ENCODE results near the gene HSPG2.
"Not testable (repeated sequence)": the region's sequence is repeated elsewhere in the genome, so short reads cannot be mapped to it uniquely, and the experiment has no call there.

GRCh38 chr1:21826694-21827093 is 110.4 kb downstream of the HSPG2 start:
- TF ChIP-seq, protein P1, sequence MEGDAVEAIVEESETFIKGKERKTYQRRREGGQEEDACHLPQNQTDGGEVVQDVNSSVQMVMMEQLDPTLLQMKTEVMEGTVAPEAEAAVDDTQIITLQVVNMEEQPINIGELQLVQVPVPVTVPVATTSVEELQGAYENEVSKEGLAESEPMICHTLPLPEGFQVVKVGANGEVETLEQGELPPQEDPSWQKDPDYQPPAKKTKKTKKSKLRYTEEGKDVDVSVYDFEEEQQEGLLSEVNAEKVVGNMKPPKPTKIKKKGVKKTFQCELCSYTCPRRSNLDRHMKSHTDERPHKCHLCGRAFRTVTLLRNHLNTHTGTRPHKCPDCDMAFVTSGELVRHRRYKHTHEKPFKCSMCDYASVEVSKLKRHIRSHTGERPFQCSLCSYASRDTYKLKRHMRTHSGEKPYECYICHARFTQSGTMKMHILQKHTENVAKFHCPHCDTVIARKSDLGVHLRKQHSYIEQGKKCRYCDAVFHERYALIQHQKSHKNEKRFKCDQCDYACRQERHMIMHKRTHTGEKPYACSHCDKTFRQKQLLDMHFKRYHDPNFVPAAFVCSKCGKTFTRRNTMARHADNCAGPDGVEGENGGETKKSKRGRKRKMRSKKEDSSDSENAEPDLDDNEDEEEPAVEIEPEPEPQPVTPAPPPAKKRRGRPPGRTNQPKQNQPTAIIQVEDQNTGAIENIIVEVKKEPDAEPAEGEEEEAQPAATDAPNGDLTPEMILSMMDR (IDR thresholded peaks at IDR 0.05; ENCODE audit: control extremely low read depth in 1 of 3, insufficient read depth in 1 of 3, low read depth in 1 of 3, low read length in 3 of 3): not testable (repeated sequence)
- TF ChIP-seq RXRA (IDR thresholded peaks at IDR 0.05; ENCODE audit: insufficient read depth, low read depth, low read length); POLR2A (IDR thresholded peaks at IDR 0.05; ENCODE audit: control extremely low read depth in 1 of 2, low read depth in 2 of 2, low read length in 2 of 2): not testable (repeated sequence)
